CMK (cell line): ENCODE measurements around the gene SFXN5.

ENCODE experiments used
- DNase-seq: peaks from one replicate; pipeline ENCODE4 v3.0.0-alpha.2; 2010; ENCODE audit warnings: low read depth

The SFXN5 gene

GRCh38 chr2:73018188-73018825, 53.2 kb downstream of the SFXN5 start:
- no peak for DNase-seq

- no peak for DNase-seq
These were observed 57.6 kb downstream of the SFXN5 start for GRCh38 chr2:73013936-73014335.

- DNase-seq, result no peak
These were observed 62.2 kb downstream of the SFXN5 start for GRCh38 chr2:73009177-73009839.

GRCh38 chr2:73008766-73009135, 62.8 kb downstream of the SFXN5 start:
- DNase-seq, result no peak

GRCh38 chr2:73007991-73008765, 63.3 kb downstream of the SFXN5 start:
- no peak for DNase-seq

- DNase-seq, result no peak
These were observed 64.4 kb downstream of the SFXN5 start for GRCh38 chr2:73006969-73007710.

- DNase-seq, result no peak
These were observed 66.5 kb downstream of the SFXN5 start for GRCh38 chr2:73004889-73005596.

- DNase-seq, result no peak
These were observed 67.0 kb downstream of the SFXN5 start for GRCh38 chr2:73004466-73004865.

- no peak for DNase-seq
These were observed 68.5 kb downstream of the SFXN5 start for GRCh38 chr2:73003027-73003426.

GRCh38 chr2:73000808-73001570, 70.5 kb downstream of the SFXN5 start:
- DNase-seq, result no peak

- no peak for DNase-seq
These were observed 71.5 kb downstream of the SFXN5 start for GRCh38 chr2:72999729-73000725.

GRCh38 chr2:72998724-72999123, 72.8 kb downstream of the SFXN5 start:
- DNase-seq, result no peak

- DNase-seq, result no peak
These were observed 73.3 kb downstream of the SFXN5 start for GRCh38 chr2:72998234-72998651.

- DNase-seq, result no peak
These were observed 75.4 kb downstream of the SFXN5 start for GRCh38 chr2:72996117-72996502.

GRCh38 chr2:72995430-72996116, 75.9 kb downstream of the SFXN5 start:
- no peak for DNase-seq

- no peak for DNase-seq
These were observed 76.5 kb downstream of the SFXN5 start for GRCh38 chr2:72994991-72995380.

- DNase-seq, result no peak
These were observed 77.1 kb downstream of the SFXN5 start for GRCh38 chr2:72994282-72994990.

- no peak for DNase-seq
These were observed 77.6 kb downstream of the SFXN5 start for GRCh38 chr2:72993933-72994280.
